NCI-H345 treated with DMSO at 0.1 percent for 48 hours (cell line): ENCODE measurements around the gene FAM221A.
"Not testable (repeated sequence)": the region's sequence is repeated elsewhere in the genome, so short reads cannot be mapped to it uniquely, and the experiment has no call there.

ENCODE experiments used
- DNase-seq: peaks from one replicate; lab custom pipeline; 2025; ENCODE audit not compliant: unreplicated experiment; lab: John Stamatoyannopoulos, UW

FAM221A gene, protein sequence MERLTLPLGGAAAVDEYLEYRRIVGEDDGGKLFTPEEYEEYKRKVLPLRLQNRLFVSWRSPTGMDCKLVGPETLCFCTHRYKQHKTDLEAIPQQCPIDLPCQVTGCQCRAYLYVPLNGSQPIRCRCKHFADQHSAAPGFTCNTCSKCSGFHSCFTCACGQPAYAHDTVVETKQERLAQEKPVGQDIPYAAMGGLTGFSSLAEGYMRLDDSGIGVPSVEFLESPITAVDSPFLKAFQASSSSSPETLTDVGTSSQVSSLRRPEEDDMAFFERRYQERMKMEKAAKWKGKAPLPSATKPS

DNA sequence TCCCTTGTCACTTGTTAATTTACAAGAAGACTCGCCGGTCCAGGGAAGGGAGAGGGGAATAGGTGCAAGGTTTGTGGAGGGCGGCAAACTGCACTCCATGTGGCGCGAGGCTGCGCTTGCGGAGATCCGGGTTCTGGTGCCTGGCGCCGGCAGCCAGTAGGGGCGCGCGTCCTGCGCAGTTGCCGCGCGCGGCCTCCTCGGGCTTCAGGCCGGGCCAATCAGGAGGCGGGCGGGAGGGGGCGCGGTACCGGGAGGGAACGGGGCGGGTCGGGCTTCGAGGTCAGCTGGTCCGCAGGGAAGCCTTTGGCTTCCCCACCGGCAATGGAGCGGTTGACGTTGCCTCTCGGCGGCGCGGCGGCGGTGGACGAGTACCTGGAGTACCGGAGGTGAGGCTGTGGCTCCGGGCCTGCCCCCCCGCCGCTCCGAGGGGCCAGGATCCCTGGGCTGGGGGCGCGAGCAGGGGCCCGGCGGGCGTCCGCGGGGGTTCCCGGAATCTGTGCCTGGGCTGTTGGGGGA lies at the start of gene FAM221A:
Gene FAM221A, plus strand, starts transcription at position 302 of the 516 bp plus-strand sequence. Its CDS starts 20 bp downstream, at position 322.
- DNase-seq = peak; percentile 85

DNA sequence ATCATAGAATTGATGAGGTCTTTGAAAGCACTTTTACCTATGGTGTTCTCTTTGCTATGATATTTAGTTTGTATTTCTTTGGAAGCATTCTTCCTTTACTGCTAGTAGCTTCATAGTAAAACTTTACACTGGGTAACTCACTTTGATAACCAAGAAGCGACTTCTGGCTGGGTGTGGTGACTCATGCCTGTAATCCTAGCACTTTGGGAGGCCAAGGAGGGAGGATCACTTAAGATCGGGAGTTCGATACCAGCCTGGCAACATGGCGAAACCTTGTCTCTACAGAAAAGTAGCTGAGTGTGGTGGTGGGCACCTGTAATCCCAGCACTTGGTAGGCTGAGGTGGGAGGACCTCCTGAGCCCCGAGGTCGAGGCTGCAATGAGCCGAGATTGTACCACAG lies 46.6 kb upstream of the FAM221A start:
- no peak for DNase-seq

DNA sequence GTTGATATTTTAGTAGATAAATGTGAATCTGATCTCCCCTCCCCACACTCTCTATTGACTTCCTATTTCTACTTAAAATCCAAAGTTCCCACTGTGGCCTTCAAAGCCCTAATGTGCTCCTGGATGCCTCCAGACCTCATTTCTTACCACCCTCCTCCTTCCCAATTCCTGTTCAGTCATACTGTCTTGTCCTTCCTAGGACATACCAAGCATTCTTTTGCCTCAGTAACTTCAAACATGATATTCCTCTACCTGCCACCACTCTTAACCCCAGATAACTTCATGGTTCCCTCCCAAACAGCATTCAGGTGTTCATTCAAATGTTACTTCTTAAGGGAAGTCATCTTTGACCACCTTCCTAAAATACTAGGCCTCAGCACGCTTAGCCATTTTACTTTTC lies 34.2 kb upstream of the FAM221A start:
- no peak for DNase-seq

DNA sequence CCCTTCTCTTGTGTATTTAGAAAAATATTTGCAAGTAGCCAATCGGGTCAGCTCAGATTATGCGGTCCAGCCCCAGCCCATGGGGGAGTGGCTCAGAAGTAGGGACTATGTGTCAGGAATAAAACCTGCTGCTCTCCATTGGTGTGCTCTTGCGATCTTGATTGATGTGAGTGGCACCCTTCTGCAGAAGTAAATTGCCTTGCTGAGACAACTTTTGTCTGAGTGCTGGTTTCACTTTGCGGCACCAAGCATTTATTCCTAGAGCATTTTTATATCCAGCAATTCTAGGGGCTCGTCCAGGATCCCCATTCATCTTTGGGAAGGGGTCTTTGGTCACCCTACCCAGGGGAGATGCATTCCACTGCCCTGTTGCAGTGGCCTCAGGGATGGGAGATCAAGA lies 26.1 kb upstream of the FAM221A start:
- no peak for DNase-seq

DNA sequence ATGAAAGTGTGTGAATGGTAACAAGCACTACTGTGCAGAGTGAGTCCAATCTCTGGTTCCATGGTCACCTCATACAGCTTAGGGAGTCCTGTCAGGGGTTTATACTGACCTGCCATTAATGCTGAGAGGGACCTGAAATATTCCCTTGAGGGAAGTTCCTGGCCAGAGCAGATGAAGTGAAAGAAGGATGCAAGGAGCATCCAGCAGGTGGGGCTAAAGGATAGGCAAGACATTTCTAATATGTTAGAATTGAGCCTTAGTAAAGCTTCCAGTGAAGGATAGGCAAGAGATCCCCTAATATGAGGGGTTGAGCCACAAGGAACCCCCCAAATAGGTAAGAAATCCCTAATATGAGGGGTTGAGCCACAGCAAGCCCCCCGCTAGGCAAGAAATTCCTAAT lies 25.5 kb upstream of the FAM221A start:
- DNase-seq = no peak

DNA sequence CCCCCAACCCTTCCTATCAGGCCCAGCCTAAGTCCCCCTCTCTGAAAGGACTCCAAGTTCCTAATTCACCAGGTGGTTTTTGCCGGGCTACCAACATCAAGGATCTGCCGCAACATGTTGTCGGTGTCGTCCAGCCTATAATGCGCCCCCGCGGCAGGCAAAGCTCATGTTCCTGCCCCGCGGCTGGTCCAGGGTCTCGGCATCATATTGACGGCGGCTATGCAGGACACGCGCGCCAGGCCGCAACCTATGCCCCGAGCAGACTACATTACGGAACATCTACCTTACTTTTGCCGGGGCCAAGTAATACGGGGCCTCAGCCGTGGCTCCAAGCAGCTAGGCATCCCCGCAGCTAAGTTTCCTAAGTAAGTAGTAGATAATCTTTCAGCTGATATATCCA lies 24.6 kb upstream of the FAM221A start:
- no peak for DNase-seq

DNA sequence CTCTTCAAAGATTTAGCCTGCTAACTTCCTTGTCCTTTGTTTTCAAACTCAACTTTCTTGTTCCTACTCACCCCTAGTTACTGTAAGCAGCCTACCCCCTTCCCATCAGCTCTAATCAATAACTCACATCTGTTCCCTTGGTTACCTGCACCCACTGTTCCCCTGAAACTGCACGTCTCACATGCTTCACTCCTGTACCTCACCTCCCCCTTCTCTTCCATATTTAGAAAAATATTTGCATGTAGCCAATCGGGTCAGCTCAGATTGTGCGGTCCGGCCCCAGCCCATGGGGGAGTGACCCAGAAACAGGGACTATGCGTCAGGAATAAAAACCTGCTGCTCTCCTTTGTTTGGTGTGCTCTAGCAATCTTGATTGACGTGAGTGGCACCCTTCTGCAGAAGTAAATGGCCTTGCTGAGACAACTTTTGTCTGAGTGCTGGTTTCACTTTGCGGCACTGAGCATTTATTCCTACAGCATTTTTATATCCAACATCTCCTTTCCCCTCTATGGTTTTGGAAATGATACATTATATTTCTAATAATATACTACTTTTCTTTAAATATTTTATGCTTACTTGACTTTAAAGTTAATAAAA lies 21.1 kb upstream of the FAM221A start:
- no peak for DNase-seq

DNA sequence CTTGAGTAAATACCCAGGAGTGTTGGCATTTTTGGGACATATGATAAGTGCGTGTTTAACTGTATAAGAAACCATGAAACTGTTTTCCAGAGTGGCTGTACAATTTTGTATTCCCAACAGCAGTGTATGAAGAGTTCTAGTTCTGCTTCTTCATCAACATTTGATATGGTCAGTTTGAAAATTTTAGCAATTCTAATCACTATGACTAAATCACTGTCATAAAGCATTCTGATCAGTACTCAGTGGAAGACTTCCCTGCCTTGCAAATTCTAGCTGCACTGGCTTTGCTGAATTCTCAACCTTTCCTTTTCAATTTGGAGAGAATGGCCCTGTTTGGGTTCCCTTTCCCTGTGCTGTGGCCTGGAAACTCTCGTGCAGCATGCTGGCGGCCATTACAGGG lies 18.6 kb upstream of the FAM221A start:
- DNase-seq = no peak

DNA sequence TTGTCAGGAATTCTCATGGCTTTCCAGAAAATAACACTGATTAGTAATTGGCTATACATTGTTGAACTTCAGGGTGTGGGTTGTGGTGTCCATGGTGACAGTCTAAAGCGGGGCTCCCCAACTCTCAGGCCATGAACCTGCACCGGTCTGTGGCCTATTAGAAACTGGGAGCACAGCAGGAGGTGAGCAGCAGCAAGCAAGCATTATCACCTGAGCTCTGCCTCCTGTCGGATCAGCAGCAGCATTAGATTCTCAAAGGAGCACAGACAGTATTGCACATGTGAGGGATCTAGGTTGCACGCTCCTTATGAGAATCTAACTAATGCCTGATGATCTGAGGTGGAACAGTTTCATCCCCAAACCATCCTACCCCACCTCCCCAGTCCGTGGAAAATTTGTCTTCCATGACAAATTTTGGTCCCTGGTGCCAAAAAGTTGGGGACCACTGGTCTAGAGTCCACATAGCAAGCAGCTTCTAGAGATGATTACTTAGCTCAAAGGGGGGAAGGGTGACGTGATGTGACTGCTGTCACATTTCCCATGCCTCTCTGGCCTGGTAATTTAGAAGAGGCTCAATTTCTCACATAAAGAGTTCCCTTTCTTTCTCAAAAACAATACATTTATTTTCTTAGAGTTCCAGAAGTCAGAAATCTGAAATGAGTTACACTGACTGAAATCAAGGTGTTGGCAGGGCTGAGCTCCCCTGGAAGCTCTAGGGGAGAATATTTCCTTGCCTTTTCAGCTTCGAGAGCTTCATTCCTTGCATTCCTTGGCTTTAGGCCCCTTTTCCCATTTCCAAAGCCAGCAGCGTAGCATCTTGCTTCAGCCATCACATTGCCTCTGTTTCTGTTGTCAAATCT lies 17.6 kb upstream of the FAM221A start:
- no peak for DNase-seq

DNA sequence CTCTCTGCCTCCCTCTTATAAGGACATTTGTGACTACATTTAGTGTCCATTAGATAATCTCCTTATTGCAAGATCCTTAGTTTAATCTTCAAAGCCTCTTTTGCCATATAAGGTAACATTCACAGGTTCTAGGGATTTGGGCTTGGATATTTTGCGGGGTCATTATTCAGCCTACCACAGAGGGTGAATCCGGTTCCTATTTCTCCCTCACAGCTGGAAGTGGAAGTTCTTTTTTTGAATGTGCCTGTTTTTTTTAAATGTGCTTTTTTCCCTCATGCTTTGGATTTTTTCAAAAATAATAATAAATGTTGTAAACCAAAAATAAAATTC lies 17.1 kb upstream of the FAM221A start:
- DNase-seq = no peak

DNA sequence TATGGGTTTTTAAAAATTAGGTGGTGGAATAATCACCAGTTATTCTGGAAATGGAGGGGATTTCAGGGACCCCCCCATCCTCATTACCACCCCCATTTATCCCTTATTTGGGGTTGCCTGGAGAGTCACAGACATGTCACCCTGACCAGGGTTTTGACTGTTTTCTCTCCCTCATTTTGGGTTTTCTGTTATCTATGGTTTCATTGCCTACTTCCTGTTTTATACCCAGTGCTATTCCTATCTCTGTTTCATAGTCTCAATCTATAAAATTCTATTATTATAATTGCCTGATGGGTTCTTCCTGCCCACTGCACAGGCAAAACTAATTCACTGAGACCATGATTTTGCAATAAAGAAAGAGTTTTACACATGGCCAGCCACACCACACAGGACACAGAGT lies 15.9 kb upstream of the FAM221A start:
- DNase-seq = no peak

DNA sequence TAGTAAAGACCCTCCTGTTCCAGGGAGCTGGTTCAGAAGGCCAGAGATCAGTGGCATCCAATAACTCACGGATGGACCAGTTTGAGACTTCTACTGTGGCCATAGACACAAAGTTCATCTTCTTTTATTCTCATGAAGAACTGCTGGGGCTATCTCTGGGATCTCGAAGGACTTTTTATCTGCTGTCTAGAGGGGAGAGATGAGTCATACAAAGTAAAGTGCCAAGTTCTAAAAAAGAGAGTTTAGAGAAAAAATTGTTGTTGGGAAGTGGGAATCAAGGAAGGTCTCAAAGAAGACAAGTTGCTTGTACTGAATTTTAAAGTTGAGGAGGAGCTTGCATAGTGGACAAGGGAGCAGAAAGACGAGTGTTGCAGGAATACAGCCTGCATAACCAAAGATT lies 8.0 kb upstream of the FAM221A start:
- DNase-seq = no peak

DNA sequence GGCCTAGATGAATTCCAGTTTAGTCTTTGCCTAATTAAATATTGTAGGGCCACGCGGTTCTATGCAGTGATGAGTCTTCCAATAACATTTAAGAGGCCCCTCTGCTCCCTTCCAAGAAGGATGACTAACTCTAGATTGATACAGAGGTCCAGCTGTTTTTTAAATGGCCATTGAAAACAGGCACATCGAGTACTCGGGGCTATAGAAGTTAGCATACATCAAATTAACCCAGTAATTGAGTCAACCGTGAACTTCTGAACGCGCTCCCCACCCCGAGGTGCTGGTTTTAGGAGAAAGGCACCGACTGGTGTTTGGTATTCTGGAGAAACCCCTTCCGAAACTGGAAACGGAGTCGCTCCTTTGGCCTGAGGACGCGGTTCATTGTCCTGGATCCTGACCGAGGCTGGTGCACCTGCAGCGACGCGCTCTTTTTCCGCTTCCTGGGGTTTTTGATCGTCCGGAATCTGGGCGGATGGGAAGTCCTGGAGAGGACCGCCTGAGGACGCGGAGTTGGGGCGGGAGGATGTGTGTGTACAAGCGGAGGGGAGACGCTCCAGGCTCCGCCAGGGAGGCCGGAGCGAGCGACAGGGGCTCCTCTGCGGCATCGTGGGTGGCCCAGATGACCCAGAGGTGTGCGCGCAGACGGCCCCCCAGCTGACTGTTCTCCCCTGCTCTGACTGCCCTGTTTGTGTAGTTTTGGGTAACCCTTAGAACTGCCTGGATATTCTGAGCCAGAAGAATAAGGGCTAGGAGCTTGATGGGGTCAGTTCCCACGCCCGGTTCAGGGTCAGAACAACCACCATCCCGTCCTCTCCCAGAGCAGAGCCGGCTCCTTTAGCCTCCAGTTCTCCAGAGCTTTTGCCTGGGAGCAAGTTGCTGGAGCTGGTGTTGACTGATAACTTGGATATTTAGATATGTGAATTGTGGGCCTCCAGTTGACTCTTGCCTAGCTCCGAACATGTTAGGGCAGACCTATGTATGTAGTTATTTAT lies 711 bp downstream of the FAM221A start:
- DNase-seq = peak; percentile 58

DNA sequence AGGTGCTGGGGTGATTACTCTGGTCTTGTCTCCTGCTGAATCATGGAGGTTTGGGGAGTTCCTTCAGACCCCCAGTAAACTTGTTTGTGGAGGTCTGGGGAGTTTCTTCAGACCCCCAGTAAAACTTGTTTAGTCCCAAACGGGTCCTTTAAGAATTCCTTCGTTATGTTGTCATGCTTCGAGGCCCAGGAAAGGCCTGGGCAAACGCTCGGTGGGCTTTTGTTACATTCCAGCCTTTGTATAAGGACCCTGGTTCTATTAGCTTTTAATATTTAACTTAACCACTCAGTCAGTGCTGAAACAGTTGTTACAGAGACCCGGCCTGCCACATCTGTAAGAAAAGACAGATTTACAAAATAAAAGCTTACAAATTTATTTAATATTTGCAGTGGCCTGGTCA lies 4.0 kb downstream of the FAM221A start:
- not testable (repeated sequence) for DNase-seq

DNA sequence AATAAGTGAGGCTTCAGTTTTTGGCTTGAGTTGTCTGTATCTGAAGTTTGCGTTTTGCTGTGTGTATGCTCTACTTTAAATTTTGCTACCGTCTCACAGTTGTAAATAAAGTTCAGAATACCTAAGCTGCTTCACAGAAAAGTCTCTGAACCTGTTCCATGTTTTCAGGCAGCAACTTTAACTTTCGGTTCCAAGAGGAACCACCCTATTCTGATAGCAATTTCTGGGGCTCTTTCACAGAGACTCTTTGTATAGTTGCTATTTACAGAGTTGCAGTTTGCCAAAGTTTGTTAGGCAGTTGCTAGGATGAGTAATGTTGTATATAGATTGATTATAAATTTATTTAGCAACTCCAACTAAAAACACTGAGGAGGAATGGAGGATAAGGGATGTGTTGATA lies 5.7 kb downstream of the FAM221A start:
- DNase-seq = no peak

DNA sequence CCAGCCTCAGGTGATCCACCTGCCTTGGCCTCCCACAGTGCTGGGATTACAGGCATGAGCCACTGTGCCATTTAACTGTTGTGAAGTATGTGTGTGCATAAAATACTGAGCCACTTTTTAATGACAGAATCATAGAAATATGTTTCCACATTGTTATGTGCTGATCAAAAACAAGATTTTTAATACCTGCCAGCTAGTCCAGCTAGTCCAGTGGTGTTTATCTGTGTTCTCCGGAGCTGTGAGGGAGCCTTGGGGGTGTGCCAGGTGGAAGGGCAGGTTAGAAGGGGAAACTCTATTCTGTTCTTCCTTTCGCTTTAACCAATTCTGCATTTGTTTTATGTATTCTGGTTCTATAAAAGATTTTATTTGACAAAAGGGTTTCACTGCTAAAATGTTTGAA lies 7.0 kb downstream of the FAM221A start:
- DNase-seq = no peak

DNA sequence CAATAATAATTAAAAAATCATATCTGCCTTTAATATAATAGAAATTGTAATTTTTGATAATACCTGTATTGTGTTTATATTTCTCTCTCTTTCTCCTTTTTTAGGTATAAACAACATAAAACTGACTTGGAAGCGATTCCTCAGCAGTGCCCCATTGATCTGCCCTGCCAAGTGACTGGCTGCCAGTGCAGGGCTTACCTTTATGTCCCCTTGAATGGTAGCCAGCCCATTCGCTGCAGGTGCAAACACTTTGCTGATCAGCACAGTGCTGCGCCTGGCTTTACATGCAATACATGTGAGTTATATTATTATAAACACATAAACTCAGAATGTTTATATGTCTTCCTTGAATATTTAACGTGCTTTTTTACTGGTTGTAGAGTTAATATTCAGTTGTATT lies 9.2 kb downstream of the FAM221A start:
- DNase-seq = no peak

DNA sequence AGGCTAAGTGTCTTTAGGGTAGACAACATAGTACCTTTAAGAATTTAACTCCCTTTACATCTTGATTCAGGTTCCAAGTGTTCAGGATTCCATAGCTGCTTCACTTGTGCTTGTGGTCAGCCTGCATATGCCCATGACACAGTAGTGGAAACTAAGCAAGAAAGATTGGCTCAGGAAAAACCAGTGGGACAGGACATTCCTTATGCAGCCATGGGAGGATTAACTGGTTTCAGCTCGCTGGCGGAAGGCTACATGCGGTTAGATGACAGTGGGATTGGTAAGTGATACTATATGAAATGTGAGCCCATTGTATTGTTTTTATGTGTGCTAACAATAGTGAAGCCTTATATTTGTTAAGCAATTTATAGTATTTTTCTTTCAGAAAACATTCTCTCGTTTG lies 11.3 kb downstream of the FAM221A start:
- no peak for DNase-seq

DNA sequence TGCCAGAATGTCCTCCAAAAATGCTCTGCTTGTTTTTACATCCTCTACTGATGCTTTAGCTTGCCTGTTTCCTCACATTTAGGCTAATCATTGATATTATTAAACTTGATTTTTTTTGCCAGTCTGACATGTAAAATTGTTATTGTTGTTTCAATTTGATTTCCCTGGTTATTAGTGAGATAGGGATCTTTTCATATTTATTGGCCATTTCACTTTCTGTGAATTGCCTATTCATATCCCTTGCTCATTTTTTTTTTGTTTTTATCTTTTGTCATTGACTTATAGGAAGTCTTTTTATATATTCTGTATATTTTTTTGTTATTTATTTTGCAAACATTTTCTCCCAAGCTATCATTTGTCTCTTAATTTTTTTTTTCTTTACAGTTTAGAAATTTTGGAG lies 13.2 kb downstream of the FAM221A start:
- DNase-seq = no peak

DNA sequence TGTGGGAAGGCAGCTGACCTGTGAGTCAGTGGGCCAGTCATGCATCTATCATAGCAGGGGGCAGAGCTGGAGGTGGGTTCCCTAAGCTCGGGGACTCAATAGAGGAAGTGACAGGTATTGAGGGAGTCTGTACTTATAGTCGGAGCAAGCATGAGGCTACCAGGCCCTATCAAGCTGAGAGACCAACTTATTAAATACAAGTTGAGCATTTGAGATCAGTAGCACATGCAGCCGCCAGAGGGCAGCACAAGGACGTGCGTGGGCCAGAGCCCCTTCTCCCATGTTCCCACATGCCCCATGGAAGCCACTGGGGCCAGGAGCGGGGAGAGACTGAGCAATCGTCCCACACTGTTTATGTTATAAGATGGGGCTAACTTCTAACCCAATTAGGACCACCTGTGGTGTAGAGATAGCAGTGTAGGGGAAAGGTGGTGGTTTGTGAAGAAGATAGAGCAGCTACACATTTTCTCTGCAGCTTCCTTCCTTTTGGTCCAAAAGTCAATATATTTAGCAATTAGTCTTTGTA lies 17.0 kb downstream of the FAM221A start:
- no peak for DNase-seq

DNA sequence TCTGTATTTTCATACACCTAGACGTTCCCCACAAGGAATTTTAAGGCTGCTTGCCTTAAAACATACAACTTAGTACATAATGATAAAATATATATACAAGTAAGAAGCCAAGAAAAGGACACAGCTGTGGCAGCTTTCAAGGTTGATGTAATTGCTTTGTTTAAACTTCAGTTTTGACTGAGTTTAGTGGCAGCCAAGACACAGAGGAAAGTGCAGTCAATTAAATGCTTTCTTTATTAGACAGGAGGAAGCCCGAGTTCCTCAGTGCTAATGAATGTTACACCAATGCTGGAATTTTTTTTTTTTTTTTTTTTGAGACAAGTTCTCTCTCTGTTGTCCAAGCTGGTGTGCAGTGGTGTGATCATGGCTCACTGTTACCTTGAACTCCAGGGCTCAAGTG lies 18.8 kb downstream of the FAM221A start:
- no peak for DNase-seq
